Adrenal gland (tissue), 5 donors: ENCODE measurements around the gene CALN1.

Source experiments
- POLR2A ChIP-seq, 2 donors: fragments of 450-650 bp; IDR thresholded peaks; one replicate each; pipeline ENCODE4 v1.6.1; 2017; ENCODE audit warnings: antibody characterized with exemption in 2 of 2, mild to moderate bottlenecking in 2 of 2, moderate library complexity in 1 of 2
- TF ChIP-seq, protein P1 (sequence below), 6 experiments: fragments of 450-650 bp in 4 of 6; fragments of 200-600 bp in 2 of 6; sonication (generic) in 1 of 6; IDR thresholded peaks; 1 replicate in 5 of 6; 2 replicates in 1 of 6; pipeline versions ENCODE4 v1.5.1 to v1.8.0; 2016 to 2021; ENCODE audit warnings: antibody characterized with exemption in 6 of 6, mild to moderate bottlenecking in 2 of 6, moderate library complexity in 1 of 6
- donor health status: DM: no; HTN: no; CAD: no.

DNA sequence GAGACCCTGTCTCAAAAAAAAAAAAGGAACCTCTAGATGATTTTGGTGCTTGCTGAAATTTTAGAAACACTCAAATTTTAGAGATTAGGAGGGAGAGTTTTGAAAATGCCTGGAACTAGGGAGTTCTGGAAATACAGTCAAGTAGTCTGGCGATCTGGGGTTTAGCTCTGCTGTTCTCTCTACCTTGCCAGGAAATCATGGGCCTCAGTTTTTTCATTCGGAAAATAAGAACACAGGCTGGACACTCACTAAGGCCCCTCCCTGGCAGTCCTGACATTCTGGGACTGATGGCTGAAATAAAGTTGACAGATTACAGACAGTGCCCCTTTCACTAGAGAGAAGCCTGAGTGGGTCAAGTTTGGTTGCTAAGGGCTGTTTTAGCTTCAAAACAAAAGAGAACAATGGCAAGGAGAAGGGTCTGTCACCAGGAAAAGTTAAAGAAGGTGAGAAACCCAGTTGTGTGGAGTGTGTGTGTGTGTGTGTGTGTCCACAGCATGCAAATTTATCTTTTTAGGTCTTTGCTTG lies 25.0 kb upstream of the CALN1 start:
- TF ChIP-seq, protein P1, sequence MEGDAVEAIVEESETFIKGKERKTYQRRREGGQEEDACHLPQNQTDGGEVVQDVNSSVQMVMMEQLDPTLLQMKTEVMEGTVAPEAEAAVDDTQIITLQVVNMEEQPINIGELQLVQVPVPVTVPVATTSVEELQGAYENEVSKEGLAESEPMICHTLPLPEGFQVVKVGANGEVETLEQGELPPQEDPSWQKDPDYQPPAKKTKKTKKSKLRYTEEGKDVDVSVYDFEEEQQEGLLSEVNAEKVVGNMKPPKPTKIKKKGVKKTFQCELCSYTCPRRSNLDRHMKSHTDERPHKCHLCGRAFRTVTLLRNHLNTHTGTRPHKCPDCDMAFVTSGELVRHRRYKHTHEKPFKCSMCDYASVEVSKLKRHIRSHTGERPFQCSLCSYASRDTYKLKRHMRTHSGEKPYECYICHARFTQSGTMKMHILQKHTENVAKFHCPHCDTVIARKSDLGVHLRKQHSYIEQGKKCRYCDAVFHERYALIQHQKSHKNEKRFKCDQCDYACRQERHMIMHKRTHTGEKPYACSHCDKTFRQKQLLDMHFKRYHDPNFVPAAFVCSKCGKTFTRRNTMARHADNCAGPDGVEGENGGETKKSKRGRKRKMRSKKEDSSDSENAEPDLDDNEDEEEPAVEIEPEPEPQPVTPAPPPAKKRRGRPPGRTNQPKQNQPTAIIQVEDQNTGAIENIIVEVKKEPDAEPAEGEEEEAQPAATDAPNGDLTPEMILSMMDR (IDR thresholded peaks at IDR 0.05): no peak
- no peak for TF ChIP-seq POLR2A (IDR thresholded peaks at IDR 0.05)
